HG02938 (cell line): ENCODE data around the gene DTYMK.

Experiments used
- ATAC-seq: cut with Tn5 transposase; IDR thresholded peaks from one replicate; pipeline ENCODE4 v1.9.1; 2021; ENCODE audit warnings: mild to moderate bottlenecking, moderate library complexity; ENCODE audit not compliant: unreplicated experiment

The DTYMK gene

DNA sequence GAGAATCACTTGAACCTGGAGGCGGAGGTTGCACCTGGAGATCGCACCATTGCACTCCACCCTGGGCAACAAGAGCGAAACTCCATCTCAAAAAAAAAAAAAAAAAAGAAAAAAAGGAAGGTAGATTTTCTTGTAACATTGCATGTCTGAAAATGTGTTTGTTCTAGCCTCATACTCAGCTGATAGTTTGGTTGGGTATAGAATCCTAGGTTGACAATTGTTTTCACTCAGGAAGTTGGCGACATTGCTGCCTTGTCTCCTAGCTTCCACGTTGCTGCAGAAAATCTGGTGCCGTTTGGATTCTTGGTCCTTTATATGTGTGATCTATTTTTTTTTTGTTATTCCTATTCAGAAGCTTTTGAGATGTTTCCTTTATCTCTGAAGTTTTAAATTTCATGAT, 19.9 kb upstream of the DTYMK start:
- ATAC-seq: no peak

GRCh38 chr2:241703032-241703604, 16.5 kb upstream of the DTYMK start:
- ATAC-seq: no peak

GRCh38 chr2:241702155-241703031, 15.8 kb upstream of the DTYMK start:
- ATAC-seq: peak; percentile 65

DNA sequence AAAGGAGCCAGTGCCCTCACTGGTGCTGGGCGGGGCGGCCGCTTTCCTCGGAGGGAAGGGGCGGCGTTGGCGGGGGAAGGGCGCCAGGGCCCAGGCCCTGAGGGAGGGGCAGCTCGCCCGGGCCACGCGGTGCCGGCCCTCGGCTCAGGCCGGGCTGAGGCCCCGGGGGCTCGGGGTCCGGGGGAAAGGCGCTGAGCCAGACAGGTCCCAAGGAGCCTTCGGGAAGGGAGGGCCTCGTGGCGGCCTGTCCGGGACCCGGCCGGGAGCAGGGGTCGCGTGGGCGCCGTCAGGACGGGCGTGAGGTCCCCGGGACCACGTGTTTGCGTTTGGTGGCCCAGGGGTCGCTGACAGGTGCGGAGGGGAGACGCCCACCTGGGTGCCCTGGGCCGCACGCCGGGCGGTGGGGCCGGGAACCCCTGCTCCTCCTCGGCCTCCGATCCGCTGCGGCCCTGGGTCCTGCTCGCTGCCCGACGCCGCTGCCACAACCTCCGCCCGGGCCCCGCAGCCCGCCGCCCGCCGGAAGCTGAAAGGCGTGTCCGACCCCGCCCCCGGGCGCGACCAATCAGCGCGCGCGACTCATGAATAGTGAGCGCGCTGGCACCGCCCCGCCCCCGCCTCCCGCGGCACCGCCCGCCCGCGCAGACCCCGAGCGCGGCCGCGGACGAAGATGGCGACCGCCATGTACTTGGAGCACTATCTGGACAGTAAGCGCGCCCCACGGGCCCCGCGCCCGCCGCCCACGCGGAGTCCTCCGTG, 15.0 kb upstream of the DTYMK start, which contains the start of gene ING5:
TSS of gene ING5 (plus strand) at position 641 of the 756 bp plus-strand sequence. CDS start at position 668, 27 bp downstream.
- ATAC-seq: peak; percentile 54

- ATAC-seq: no peak
These were observed 14.5 kb upstream of the DTYMK start for GRCh38 chr2:241701149-241701398.

DNA sequence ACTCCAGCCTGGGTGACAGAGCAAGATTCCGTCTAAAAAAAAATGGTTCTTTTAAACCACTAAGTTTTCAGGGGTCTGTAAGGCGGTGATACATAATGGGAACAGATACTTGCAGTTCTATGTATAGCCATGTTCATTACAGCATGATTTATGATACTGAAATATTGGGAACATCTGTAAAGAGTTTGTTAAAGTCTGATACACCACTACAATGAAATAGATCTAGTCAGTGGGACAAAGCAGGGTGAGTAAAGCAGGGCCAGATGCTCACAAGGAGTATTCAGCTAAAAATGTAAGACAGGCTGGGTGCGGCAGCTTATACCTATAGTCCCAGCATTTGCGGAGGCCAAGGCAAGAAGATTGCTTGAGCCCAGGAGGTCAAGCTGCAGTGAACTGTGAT, 9.0 kb upstream of the DTYMK start:
- no peak for ATAC-seq

DNA sequence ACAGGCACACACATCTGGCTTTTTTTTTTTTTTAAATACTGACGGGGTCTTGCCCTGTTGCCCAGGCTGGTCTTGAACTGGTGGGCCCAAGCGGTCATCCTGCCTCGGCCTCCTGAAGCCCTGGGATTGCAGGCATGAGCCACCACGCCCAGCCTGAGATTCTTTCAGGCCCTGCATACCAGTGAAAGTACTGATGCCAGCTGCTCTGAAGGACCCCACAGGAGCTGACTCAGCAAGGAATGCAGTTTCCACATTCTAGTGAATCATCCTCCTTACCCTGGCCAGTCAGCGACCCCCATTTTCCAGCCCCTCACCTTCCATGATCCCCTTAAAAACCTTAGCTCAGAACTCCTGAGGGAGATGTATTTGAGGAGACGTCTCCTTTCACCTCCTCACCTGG, 5.8 kb upstream of the DTYMK start:
- no peak for ATAC-seq

DNA sequence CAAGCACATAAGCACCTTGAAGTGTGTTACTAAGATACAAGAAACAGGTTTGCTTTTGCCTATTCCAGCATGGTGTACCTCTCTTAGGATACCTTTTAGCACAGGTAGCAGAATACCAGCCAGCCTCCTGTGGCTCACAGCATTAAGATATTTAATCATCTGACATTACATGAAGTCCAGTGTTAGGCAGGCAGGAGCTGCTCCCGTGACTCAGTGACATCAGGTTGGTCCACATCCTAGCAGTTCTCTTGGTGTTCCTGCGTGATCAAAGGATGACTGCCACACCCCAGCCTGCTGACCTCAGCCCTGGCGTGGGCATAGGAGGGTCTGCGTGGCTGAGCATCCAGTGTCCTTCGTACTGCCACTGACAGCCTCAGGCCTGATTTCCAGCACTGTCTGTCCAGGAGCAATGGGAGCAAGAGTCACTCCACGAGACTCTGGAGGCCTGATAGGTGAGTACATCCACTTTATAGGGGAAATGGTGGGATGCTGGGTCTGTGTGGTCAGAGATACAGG, 3.6 kb upstream of the DTYMK start:
- ATAC-seq: no peak

DNA sequence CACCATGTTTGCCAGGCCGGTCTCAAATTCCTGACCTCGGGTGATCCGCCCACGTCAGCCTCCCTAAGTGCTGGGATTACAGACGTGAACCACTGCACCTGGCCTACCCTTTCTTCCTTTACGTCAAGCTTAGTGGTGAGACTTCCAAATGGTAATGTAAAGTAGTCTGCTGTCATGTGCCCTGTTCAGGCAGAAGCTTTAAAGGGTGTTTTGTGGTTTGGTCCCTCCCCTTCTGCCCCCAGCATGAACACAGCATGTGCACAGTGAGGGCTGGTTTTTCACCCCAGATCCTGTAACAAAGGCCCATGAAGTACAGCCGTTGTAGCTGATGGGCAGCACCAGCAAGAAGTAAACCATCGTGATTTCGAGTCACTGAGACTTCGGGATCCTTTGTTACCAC, 2.7 kb upstream of the DTYMK start:
- no peak for ATAC-seq

GRCh38 chr2:241686324-241686649, 328 bp downstream of the DTYMK start:
- ATAC-seq: peak; percentile 10

- no peak for ATAC-seq
These were observed 5.6 kb downstream of the DTYMK start for GRCh38 chr2:241680827-241681599.

- no peak for ATAC-seq
These were observed 6.6 kb downstream of the DTYMK start for GRCh38 chr2:241680044-241680443.

DNA sequence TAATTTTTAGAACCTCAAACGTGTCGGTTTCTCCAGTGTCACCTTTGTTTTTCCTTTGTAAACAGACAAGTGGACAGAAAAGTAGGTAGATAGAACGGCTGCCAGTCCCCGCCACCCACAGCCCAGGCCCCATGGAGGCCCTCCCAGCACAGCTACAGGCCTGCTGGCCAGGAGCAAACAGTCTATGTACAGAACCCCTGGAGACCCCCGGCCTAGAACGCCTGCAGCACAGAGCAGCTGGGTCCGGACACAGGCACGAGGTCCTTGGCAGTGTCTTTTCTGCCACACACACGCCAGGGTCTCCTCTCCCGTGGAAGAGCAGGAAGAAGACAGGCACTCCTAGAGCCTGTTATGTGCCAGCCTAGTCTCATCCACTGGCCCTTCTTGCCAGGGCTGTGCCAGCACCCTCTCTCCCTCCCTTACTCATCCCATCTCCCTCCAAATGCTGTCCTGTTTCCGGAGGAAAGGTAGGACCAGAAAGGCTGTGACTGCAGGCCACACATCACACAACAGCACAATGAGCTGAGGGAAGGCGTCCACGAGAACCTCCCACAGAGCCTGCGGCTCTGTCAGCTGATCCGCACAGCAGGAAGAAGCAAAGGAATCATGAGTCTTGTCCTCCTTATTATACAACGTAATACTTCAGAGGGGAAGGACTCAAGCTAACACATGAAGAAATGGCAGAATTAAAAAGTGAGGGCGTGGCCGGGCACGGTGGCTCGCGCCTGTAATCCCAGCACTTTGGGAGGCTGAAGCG, 7.7 kb downstream of the DTYMK start:
- ATAC-seq: no peak

DNA sequence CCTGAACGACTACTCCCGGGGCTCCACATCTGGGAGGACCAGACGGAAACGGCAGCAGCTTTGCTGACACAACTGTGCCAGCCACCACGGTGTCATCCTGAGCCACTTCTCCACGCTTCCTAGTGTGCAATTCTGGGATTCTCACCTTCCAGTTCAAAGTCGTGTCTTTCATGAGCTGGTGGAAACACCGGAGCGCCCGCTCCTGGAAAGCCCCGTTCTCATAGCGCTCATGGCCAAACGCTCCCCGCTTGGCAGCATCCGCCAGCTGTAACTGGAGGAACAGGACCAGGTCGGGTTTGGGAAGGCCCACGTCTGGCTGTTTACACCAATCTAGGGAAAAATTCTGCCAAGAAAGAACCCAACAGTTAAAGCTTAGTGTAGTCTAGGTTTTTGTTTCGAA, 8.3 kb downstream of the DTYMK start:
- ATAC-seq: no peak

DNA sequence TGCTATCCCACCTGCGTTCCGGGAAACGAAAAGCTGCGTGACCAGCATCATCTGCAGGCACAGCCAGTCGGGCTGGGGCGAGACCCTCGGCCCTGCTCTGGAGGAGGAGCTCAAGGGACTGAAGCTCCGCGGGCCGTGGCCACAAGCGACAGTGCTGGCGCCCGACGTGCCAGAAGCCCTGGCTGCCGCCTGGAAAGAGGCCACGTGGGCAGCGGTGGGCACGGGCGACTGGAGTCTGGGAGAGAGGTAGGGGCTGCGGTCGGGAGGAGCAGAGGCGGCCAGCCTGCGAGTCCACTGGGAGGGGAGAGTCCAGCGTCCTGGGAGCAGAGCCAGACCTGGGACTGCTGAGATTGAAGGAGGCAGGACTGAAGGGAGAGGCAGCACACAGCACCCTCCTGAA, 9.2 kb downstream of the DTYMK start:
- ATAC-seq: no peak

DNA sequence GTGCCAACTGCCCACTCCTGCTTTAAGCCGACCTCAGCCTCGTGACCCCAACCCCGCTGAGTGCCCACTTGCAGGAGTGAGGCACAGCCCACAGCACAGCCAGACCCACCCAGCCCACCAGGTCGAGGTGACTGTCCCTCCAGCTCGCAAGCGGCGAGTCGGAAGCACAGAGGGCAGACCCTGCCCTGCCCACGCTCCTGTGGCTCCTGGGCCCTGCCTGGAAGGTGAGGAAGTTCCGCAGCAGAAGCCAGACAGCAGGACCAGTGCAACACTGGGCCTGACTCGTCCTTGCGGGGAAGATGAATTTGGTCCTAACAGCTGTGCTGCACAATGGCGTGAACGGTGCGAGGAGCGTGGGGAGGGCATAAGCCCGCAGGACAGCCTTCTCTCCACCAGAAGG, 9.9 kb downstream of the DTYMK start:
- no peak for ATAC-seq

DNA sequence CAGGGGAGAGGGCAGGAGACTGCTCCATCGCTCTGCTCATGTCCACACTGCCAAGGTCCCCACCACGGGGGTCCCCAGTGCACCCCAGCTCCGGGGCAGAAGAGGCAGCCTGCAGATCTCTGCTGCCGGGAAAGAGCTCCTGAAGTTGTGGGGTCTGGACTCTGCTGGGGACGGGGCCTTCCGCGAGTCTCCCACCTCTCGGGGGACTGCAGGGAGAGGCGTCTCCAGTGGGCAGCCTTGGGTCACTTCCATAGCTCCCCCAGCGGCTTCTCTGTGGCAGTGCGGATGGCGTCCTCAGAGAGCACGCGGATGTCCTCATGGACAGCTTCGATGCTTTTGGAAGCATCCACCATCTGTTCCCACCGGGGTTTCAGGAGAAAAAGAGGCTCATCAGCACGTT, 10.7 kb downstream of the DTYMK start:
- no peak for ATAC-seq

DNA sequence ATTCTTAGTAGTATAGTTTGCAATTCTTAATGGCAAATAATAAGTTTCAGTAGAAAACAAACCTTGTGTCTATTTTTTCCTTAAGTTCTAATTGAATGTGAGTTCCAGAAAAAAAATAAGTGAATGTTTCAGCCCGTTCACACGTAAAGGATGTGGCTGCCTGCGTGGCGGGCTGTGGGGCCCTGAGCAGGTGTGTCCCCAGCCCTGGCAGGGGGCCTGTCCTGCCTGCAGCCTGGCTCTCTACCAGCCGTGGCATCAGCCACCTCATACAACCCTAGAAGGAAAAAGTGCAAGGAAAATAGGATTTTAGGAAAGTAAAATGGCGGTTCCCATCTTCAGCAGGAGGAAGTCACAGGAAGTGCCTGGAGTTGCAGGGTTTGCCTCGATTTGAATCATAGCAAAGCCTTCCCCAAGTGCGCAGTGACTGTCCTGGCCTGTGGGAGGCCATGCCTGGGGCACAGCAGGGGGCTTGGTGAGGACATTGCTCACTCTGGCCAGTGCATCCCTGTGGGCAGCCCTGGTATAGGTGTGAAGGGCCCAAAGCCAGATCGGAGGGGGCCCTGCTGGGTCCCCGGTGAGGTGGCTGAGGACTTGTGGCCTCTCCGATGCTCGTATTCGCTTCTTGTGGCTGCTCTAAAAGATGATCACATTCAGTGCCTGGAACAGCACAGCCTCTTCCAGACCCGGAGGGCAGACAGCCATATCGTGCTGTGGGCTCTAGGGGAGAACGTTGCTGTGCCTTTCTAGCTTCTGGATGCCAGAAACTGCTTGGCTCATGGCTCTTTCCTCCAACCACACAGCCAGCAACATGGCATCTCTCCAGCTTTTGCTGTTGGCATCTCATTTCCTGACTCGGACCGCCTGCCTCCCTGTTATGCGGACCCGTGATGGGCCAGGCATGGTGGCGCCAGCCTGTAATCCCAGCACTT, 12.6 kb downstream of the DTYMK start:
- ATAC-seq: no peak

GRCh38 chr2:241673189-241673663, 13.4 kb downstream of the DTYMK start:
- ATAC-seq: no peak
